SU-DHL-6 (cell line): Measurements from ENCODE around the gene SLC27A5.

ENCODE experiments used
- CTCF ChIP-seq: fragments of 200-600 bp; sonication (generic); IDR thresholded peaks from one replicate; pipeline ENCODE4 v1.5.1; 2017; ENCODE audit warnings: antibody characterized with exemption, mild to moderate bottlenecking, low read length, moderate library complexity; ENCODE audit not compliant: insufficient read depth, poor library complexity, severe bottlenecking
- EZH2phosphoT487 ChIP-seq: fragments of 200-600 bp; sonication (generic), shearing (Covaris generic); conservative IDR thresholded peaks from 2 replicates; pipeline ENCODE4 v1.6.1; 2018; ENCODE audit warnings: mild to moderate bottlenecking, antibody characterized with exemption, low read length, moderate library complexity, mixed read lengths

GRCh38 chr19:58557221-58558065 lies 45.7 kb upstream of the SLC27A5 start:
- TF ChIP-seq CTCF (no peak), EZH2phosphoT487 (no peak)
